ENCODE data around the gene LRTM2. TPM values are rescaled to one million over a fixed set of nuclear protein-coding genes. Genes with fewer than 3 reads are reported as not detected.

The LRTM2 gene
- total and polyA plus RNA-seq, 2 of the 4 experiments (the other 2 are of a cell fraction), result not detected

DNA sequence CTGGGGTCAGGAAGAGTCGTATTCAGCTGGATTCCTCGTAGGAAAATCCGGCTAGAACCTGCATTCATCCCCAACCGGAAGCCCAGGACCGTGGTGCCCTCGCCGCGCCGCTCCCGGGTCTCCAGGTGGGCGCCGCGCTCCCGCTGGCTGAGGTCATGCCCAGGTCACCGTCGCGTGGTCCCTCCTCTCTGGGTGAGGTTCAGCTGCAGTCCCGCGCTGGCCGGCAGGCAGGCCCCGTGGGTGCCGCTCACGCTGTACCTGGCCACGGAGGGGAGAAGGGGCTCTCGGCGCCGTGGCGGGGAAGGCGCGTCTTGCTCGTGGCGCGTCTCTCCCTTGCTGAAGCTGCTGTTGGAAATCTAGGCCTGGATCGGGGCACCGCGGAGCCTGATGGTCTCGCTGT lies 44.5 kb downstream of the LRTM2 start:
- CTCF ChIA-PET, result no interaction called here
- no peak overlapping the region for H2BK5ac ChIP-seq (ENCODE audit: low read depth, low read length, poor library complexity, severe bottlenecking)
- H3K14ac ChIP-seq (replicated peaks; ENCODE audit: low read depth, low read length), result no peak overlapping the region
- POLR2A ChIA-PET (ENCODE audit: unreplicated experiment), result no interaction called here
- no peak overlapping the region for H3K27ac ChIP-seq (ENCODE audit: insufficient read depth, low read length)
- no peaks in the 10 kb centered on the region for H4K20me1 ChIP-seq (ENCODE audit: insufficient read depth, low read length)
- no peaks in the 10 kb centered on the region for H3K9me1 ChIP-seq (ENCODE audit: insufficient read depth, low read length)
- no peaks in the 10 kb centered on the region; the same call in 1 of the 2 replicates for H3K4me1 ChIP-seq (ENCODE audit: control insufficient read depth, insufficient read depth, low read length)
- intact Hi-C loops (cut with micrococcal nuclease), result no loop called here
- no peak overlapping the region for H3K4me2 ChIP-seq (ENCODE audit: low read depth, low read length)
- no peaks in the 10 kb centered on the region for H3K79me1 ChIP-seq (ENCODE audit: low read depth in 1 of 2, low read length in 2 of 2)
- H2BK120ac ChIP-seq (ENCODE audit: low read depth, low read length), result no peak overlapping the region
- H3K4me3 ChIP-seq (ENCODE audit: insufficient read depth, low read depth, low read length), result no peak overlapping the region
- DNase-seq, result no peak
- H4K5ac ChIP-seq (ENCODE audit: low read depth, low read length), result no peak overlapping the region
- H2AK5ac ChIP-seq (ENCODE audit: low read depth, low read length), result no peak overlapping the region
- dilution Hi-C loops (cut with HindIII; ENCODE audit: low sequenced_read_pairs, unreplicated experiment), result no loop called here
- H2AFZ ChIP-seq (replicated peaks; ENCODE audit: low read length, poor library complexity), result no peak overlapping the region
- no peaks in the 10 kb centered on the region for H3K36me3 ChIP-seq (ENCODE audit: control insufficient read depth, insufficient read depth, low read length)
- H3K18ac ChIP-seq (ENCODE audit: low read depth, low read length), result no peak overlapping the region; the same call in 1 of the 2 replicates
- no peak overlapping the region for H3K56ac ChIP-seq (ENCODE audit: extremely low read depth, insufficient read depth, low read length)
- peaks cover 36% of the 10 kb centered on the region for H3K27me3 ChIP-seq (ENCODE audit: control insufficient read depth, insufficient read depth, low read length)
- no peak overlapping the region for H2BK20ac ChIP-seq (ENCODE audit: low read depth, low read length)
- in situ Hi-C loops (cut with MboI; ENCODE audit: low sequenced_read_pairs), result no loop called here
- H4K8ac ChIP-seq (ENCODE audit: low read depth in 2 of 2, low read length in 2 of 2), result no peak overlapping the region
- no TSS peak for BruUV-seq (replicated peaks)
- no peak overlapping the region for H3K23ac ChIP-seq (ENCODE audit: low read depth, low read length)
- H3K9me3 ChIP-seq (ENCODE audit: control insufficient read depth, insufficient read depth, low read length), result peaks cover 8% of the 10 kb centered on the region
- no peak overlapping the region for H2BK15ac ChIP-seq (ENCODE audit: low read depth, low read length)
- TF ChIP-seq CHD1 (IDR thresholded peaks at IDR 0.05; ENCODE audit: low read depth, low read length) (no peak), CEBPB (IDR thresholded peaks at IDR 0.05; ENCODE audit: low read depth, low read length) (no peak), ELK1 (IDR thresholded peaks at IDR 0.05; ENCODE audit: borderline replicate concordance, low read depth, low read length) (no peak), BHLHE40 (IDR thresholded peaks at IDR 0.05; ENCODE audit: low read depth, low read length) (no peak), POLR2A (IDR thresholded peaks at IDR 0.05; ENCODE audit: low read depth, low read length) (no peak), MAZ (IDR thresholded peaks at IDR 0.05; ENCODE audit: borderline replicate concordance, low read depth, low read length) (no peak), MXI1 (IDR thresholded peaks at IDR 0.05; ENCODE audit: borderline replicate concordance, low read depth, low read length) (no peak), RAD21 (IDR thresholded peaks at IDR 0.05; ENCODE audit: low read length) (no peak), RFX5 (IDR thresholded peaks at IDR 0.05; ENCODE audit: low read depth, low read length) (no peak), SMC3 (IDR thresholded peaks at IDR 0.05; ENCODE audit: low read depth, low read length) (no peak), RCOR1 (IDR thresholded peaks at IDR 0.05; ENCODE audit: insufficient replicate concordance, low read length) (no peak), NFE2L2 (IDR thresholded peaks at IDR 0.05; ENCODE audit: low read depth, low read length) (no peak)
- TF ChIP-seq, protein P1, sequence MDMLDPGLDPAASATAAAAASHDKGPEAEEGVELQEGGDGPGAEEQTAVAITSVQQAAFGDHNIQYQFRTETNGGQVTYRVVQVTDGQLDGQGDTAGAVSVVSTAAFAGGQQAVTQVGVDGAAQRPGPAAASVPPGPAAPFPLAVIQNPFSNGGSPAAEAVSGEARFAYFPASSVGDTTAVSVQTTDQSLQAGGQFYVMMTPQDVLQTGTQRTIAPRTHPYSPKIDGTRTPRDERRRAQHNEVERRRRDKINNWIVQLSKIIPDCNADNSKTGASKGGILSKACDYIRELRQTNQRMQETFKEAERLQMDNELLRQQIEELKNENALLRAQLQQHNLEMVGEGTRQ (IDR thresholded peaks at IDR 0.05; ENCODE audit: low read depth, low read length), result no peak
- TF ChIP-seq, protein P2, sequence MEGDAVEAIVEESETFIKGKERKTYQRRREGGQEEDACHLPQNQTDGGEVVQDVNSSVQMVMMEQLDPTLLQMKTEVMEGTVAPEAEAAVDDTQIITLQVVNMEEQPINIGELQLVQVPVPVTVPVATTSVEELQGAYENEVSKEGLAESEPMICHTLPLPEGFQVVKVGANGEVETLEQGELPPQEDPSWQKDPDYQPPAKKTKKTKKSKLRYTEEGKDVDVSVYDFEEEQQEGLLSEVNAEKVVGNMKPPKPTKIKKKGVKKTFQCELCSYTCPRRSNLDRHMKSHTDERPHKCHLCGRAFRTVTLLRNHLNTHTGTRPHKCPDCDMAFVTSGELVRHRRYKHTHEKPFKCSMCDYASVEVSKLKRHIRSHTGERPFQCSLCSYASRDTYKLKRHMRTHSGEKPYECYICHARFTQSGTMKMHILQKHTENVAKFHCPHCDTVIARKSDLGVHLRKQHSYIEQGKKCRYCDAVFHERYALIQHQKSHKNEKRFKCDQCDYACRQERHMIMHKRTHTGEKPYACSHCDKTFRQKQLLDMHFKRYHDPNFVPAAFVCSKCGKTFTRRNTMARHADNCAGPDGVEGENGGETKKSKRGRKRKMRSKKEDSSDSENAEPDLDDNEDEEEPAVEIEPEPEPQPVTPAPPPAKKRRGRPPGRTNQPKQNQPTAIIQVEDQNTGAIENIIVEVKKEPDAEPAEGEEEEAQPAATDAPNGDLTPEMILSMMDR (conservative IDR thresholded peaks at IDR 0.05; ENCODE audit: low read depth, low read length), result no peak
- ATAC-seq (ENCODE audit: low read depth), result no peak
- H3K4ac ChIP-seq (ENCODE audit: low read depth, low read length), result no peak overlapping the region
- H2AK9ac ChIP-seq (replicated peaks; ENCODE audit: low read depth, low read length, poor library complexity), result no peak overlapping the region
- H4K91ac ChIP-seq (ENCODE audit: insufficient read depth, low read depth, low read length), result no peak overlapping the region
- no peak overlapping the region for H3K9ac ChIP-seq (ENCODE audit: low read depth, low read length)
- 61% methylated on average over 24 of the region's 37 CpGs; no CpG with 5 or more reads in 1 of the 2 experiments for WGBS, 2 experiments (ENCODE audit: extremely low coverage in 2 of 2, insufficient read length in 1 of 2)

All from IMR-90 (cell line).